WTC11 (cell line): ENCODE results near the gene UQCRHL. TPM values are rescaled to one million over a fixed set of nuclear protein-coding genes. Genes with fewer than 3 reads are reported as not detected.

Source experiments
- ATAC-seq: fragments of 200-7000 bp; cut with Tn5 transposase; 2 replicates; pipeline ENCODE4 v1.10.0; 2021; ENCODE audit warnings: mild to moderate bottlenecking, moderate library complexity
- CTCF ChIA-PET: fragments of 300-600 bp; sonication (Branson Sonifier 250); formaldehyde crosslinking; loops from one replicate; lab custom pipeline; 2021; ENCODE audit warnings: antibody characterized with exemption; lab: Charles Lee
- POLR2A ChIA-PET: fragments of 350-600 bp; sonication (Branson Sonifier 250); formaldehyde crosslinking; loops from one replicate; lab custom pipeline; 2021; ENCODE audit warnings: antibody characterized with exemption; lab: Charles Lee
- DNase-seq: peaks from one replicate; pipeline ENCODE4 v3.0.0; 2021; ENCODE audit warnings: low spot score
- H3K27ac Mint-ChIP-seq: 2 replicates; pipeline ENCODE4 v1.8.0; 2021; ENCODE audit warnings: mixed read lengths
- H3K27me3 Mint-ChIP-seq: 2 replicates; pipeline ENCODE4 v1.8.0; 2021; ENCODE audit warnings: low read depth, mild to moderate bottlenecking, moderate library complexity, mixed read lengths
- H3K36me3 Mint-ChIP-seq: 2 replicates; pipeline ENCODE4 v1.8.0; 2021; ENCODE audit warnings: mixed read lengths
- H3K4me1 Mint-ChIP-seq: 2 replicates; pipeline ENCODE4 v1.8.0; 2022; ENCODE audit warnings: mixed read lengths
- H3K4me3 Mint-ChIP-seq: 2 replicates; pipeline ENCODE4 v1.8.0; 2021; ENCODE audit warnings: mild to moderate bottlenecking, moderate library complexity, mixed read lengths
- H3K9me3 Mint-ChIP-seq: 2 replicates; pipeline ENCODE4 v1.8.0; 2021; ENCODE audit warnings: mixed read lengths
- ATF3 ChIP-seq: sonication (generic); formaldehyde crosslinking; conservative IDR thresholded peaks from 2 replicates; pipeline ENCODE4 v1.8.1; 2022; ENCODE audit warnings: mild to moderate bottlenecking, missing genetic modification reagents
- ERG ChIP-seq: fragments of 250-450 bp; sonication (Bioruptor Pico); IDR thresholded peaks from 2 replicates; pipeline ENCODE4 v1.8.0; 2021; ENCODE audit warnings: mild to moderate bottlenecking
- GTF2I ChIP-seq: fragments of 250-450 bp; sonication (Bioruptor Pico); conservative IDR thresholded peaks from 2 replicates; pipeline ENCODE4 v1.4.0; 2021; ENCODE audit warnings: mild to moderate bottlenecking
- SMAD3 ChIP-seq: sonication (generic); formaldehyde crosslinking; IDR thresholded peaks from 2 replicates; pipeline ENCODE4 v1.8.0; 2022; ENCODE audit warnings: missing genetic modification reagents, mild to moderate bottlenecking, borderline replicate concordance
- SMAD4 ChIP-seq: sonication (generic); formaldehyde crosslinking; IDR thresholded peaks from 2 replicates; pipeline ENCODE4 v1.8.0; 2022; ENCODE audit warnings: mild to moderate bottlenecking, missing genetic modification reagents
- TCF7 ChIP-seq: sonication (generic); formaldehyde crosslinking; IDR thresholded peaks from 2 replicates; pipeline ENCODE4 v1.8.0; 2022; ENCODE audit warnings: mild to moderate bottlenecking, low read depth, missing genetic modification reagents, moderate library complexity
- ZNF423 ChIP-seq: fragments of 250-450 bp; sonication (Bioruptor Pico); IDR thresholded peaks from 2 replicates; pipeline ENCODE4 v2.1.2; 2022; ENCODE audit warnings: mild to moderate bottlenecking, moderate library complexity
- total RNA-seq: library from RNA; stranded (reverse); gene quantifications from 3 replicates; pipeline ENCODE4 v1.2.3, GENCODE V29; 2021
- TF ChIP-seq, protein P1 (sequence below): sonication (generic); formaldehyde crosslinking; IDR thresholded peaks from 2 replicates; pipeline ENCODE4 v1.8.1; 2022; ENCODE audit warnings: mild to moderate bottlenecking, moderate library complexity, missing genetic modification reagents
- TF ChIP-seq, protein P2 (sequence below): fragments of 250-450 bp; sonication (Bioruptor Pico); IDR thresholded peaks from 2 replicates; pipeline ENCODE4 v1.9.0; 2021; ENCODE audit warnings: mild to moderate bottlenecking

Gene UQCRHL
- total RNA-seq, 1 experiment from 2014 or later = 3.8 TPM

DNA sequence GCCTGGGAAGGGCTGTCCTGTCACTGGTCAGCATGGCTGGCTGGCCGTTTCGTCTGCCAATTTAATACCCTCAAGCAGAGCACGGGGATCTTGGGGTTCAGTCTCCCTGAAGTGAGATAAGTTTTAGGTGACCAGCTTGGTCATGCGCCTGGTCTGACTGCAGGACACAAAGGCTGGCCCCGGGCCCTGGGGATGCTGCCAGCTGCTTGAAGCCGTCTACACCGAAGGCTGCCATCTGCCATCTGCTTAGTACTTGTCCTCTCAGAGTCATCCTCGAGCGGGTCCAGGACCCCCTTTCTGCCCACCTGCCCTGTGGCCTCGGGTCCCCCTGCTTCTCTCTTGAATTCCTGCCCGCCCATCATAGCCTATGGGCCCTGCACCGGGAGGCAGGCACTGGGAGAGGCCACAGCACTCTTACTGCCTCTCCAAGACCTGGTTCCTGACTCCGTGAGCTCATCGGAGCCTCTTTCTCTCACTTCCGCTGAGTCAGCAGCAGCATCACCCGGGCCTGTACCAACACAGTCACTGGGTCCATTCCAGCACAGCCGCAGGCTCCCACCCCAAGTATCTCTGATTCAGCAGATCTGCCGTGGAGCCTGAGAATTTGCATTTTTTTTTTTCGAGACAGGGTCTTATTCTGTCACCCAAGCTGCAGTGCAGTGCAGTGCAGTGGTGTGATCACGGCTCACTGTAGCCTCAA is 41.8 kb downstream of the UQCRHL start:
- no peak overlapping the region for H3K4me3 Mint-ChIP-seq
- ATAC-seq (no peak), DNase-seq (no peak)
- ChIA-PET CTCF (interaction anchor here (0.8 to 1.3 kb wide), 3 partner anchors 24 to 66 kb away, joined by 4 to 6 read pairs (median 5); no protein-coding TSS in a partner anchor), POLR2A (no interaction called here)
- H3K36me3 Mint-ChIP-seq = peaks cover 42% of the 10 kb centered on the region
- peaks cover 25% of the 10 kb centered on the region for H3K4me1 Mint-ChIP-seq
- H3K9me3 Mint-ChIP-seq = no peaks in the 10 kb centered on the region
- TF ChIP-seq, protein P1, sequence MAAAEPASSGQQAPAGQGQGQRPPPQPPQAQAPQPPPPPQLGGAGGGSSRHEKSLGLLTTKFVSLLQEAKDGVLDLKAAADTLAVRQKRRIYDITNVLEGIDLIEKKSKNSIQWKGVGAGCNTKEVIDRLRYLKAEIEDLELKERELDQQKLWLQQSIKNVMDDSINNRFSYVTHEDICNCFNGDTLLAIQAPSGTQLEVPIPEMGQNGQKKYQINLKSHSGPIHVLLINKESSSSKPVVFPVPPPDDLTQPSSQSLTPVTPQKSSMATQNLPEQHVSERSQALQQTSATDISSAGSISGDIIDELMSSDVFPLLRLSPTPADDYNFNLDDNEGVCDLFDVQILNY (CRISPR knock-in tag) = no peak
- no peak for TF ChIP-seq SMAD4
- TF ChIP-seq, protein P2, sequence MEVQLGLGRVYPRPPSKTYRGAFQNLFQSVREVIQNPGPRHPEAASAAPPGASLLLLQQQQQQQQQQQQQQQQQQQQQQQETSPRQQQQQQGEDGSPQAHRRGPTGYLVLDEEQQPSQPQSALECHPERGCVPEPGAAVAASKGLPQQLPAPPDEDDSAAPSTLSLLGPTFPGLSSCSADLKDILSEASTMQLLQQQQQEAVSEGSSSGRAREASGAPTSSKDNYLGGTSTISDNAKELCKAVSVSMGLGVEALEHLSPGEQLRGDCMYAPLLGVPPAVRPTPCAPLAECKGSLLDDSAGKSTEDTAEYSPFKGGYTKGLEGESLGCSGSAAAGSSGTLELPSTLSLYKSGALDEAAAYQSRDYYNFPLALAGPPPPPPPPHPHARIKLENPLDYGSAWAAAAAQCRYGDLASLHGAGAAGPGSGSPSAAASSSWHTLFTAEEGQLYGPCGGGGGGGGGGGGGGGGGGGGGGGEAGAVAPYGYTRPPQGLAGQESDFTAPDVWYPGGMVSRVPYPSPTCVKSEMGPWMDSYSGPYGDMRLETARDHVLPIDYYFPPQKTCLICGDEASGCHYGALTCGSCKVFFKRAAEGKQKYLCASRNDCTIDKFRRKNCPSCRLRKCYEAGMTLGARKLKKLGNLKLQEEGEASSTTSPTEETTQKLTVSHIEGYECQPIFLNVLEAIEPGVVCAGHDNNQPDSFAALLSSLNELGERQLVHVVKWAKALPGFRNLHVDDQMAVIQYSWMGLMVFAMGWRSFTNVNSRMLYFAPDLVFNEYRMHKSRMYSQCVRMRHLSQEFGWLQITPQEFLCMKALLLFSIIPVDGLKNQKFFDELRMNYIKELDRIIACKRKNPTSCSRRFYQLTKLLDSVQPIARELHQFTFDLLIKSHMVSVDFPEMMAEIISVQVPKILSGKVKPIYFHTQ = no peak
- peak overlapping the region; percentile 57; the same call in 1 of the 2 replicates for H3K27ac Mint-ChIP-seq
- H3K27me3 Mint-ChIP-seq = no peaks in the 10 kb centered on the region

DNA sequence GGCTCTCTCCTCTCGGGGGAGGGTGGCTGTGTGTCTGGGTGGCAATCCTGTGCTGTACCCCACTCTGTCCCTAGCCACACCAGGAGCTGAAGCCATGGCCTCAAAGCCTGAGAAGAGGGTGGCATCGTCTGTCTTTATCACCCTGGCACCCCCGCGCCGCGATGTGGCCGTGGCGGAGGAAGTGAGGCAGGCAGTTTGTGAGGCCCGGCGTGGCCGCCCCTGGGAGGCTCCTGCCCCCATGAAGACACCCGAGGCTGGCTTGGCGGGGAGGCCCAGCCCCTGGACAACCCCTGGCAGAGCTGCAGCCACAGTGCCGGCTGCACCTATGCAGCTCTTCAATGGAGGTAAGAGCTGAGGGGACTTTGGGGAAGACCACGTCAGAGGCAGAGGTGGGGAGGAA is 42.6 kb downstream of the UQCRHL start:
- ChIA-PET CTCF (interaction anchor here (1.3 kb wide), 1 partner anchor 23 kb away, joined by 6 read pairs; no protein-coding TSS in a partner anchor), POLR2A (no interaction called here)

DNA sequence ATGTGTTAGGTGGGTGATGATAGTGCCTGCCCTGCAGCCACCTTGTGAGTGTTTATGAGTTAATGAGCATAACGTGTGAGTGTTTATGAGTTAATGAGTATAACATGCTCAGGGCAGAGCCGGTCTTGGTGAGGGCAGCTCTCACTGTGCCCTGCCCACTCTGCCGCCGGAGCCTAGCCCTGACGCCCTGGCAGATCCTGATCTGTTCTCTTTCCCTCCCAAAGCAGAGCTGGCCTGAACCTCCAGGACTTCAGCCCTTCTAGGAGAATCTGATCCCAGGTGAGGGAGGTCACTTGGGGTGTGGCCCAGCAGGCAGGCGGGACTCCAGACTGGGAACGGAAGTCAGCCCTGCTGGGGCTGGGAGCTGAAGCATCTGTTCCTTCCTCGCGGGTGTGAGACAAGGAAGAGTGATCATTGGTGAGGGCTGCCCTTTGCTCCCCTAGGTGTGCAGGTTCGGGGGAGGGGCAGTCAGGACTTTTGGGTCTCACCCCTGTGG is 43.1 kb downstream of the UQCRHL start:
- POLR2A ChIA-PET = no interaction called here
- ATAC-seq = no peak
- Mint-ChIP-seq H3K27ac (peak overlapping the region; percentile 91), H3K4me1 (peaks cover 30% of the 10 kb centered on the region), H3K4me3 (no peak overlapping the region), H3K36me3 (peaks cover 37% of the 10 kb centered on the region), H3K27me3 (no peaks in the 10 kb centered on the region), H3K9me3 (no peaks in the 10 kb centered on the region)
- no peak for DNase-seq
- TF ChIP-seq ERG (CRISPR knock-in tag) (no peak), TCF7 (CRISPR knock-in tag) (no peak), ZNF423 (CRISPR knock-in tag) (no peak)
- CTCF ChIA-PET = interaction anchor here (1.3 kb wide), 1 partner anchor 23 kb away, joined by 6 read pairs; no protein-coding TSS in a partner anchor

More for the DNA sequence above, 42.6 kb downstream of the UQCRHL start:
- no peaks in the 10 kb centered on the region for H3K9me3 Mint-ChIP-seq
- no peak for TF ChIP-seq SMAD3 (CRISPR knock-in tag)
- TF ChIP-seq, all 79 proteins: peak for 0
- Mint-ChIP-seq H3K36me3 (peaks cover 37% of the 10 kb centered on the region), H3K4me1 (peaks cover 30% of the 10 kb centered on the region), H3K27me3 (no peaks in the 10 kb centered on the region), H3K27ac (peak overlapping the region; percentile 91; the same call in 1 of the 2 replicates), H3K4me3 (no peak overlapping the region)
- DNase-seq (no peak), ATAC-seq (no peak)

DNA sequence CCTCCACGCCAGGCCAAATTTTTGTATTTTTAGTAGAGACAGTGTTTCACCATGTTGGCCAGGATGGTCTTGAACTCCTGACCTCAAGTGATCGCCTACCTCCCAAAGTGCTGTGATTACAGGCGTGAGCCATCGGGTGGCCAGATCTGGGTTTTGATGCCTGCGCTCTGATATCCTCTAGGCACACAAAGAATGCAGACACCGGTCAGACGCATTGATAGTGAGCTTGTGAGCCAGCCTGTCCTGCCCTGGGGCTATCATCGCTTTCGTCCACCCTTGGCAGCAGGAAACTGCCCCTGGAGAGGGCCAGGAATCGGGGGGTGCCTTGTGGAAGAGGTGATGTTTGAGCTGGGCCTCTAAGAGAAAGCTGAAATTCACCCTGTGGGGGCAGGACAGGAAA is 44.9 kb downstream of the UQCRHL start:
- TF ChIP-seq ATF3 (CRISPR knock-in tag) = no peak
- no peak for TF ChIP-seq GTF2I (CRISPR knock-in tag)
- ChIA-PET POLR2A (interaction anchor here (0.5 to 0.7 kb wide), 2 partner anchors 11 to 74 kb away, joined by 3 to 7 read pairs; no protein-coding TSS in a partner anchor), CTCF (interaction anchor here (0.7 to 4.7 kb wide), 6 partner anchors 21 to 861 kb away, joined by 3 to 20 read pairs (median 4); no protein-coding TSS in a partner anchor)
- Mint-ChIP-seq H3K4me3 (no peak overlapping the region), H3K4me1 (peaks cover 30% of the 10 kb centered on the region), H3K27ac (peak overlapping the region; percentile 90), H3K9me3 (no peaks in the 10 kb centered on the region), H3K27me3 (no peaks in the 10 kb centered on the region), H3K36me3 (peaks cover 27% of the 10 kb centered on the region)
- ATAC-seq (no peak), DNase-seq (no peak)
